HepG2 (cell line): ENCODE measurements around the gene CROT. TPM values are rescaled to one million over a fixed set of nuclear protein-coding genes. Genes with fewer than 3 reads are reported as not detected.

Experiments used
- ARID3A ChIP-seq: IDR thresholded peaks from 2 replicates; pipeline ENCODE4 v1.6.1; 2012; ENCODE audit warnings: low read depth, low read length, improper control_type of control experiment
- BCL6 ChIP-seq: IDR thresholded peaks from 2 replicates; pipeline ENCODE4 v1.6.1; 2016; ENCODE audit warnings: missing genetic modification reagents, missing compliant biosample characterization
- CEBPB ChIP-seq: IDR thresholded peaks from 2 replicates; pipeline ENCODE4 v1.6.1; 2011; ENCODE audit warnings: low read depth, low read length, improper control_type of control experiment, borderline replicate concordance
- CEBPG ChIP-seq: IDR thresholded peaks from 2 replicates; pipeline ENCODE4 v1.6.1; 2016
- DRAP1 ChIP-seq: IDR thresholded peaks from 2 replicates; pipeline ENCODE4 v1.6.1; 2016; ENCODE audit warnings: missing genetic modification reagents, missing compliant biosample characterization
- FOXJ3 ChIP-seq: sonication (generic); formaldehyde crosslinking; IDR thresholded peaks from 2 replicates; pipeline ENCODE4 v1.4.0; 2020; ENCODE audit warnings: missing genetic modification reagents, mild to moderate bottlenecking, borderline replicate concordance
- GATAD2A ChIP-seq: IDR thresholded peaks from 2 replicates; pipeline ENCODE4 v1.6.1; 2016
- HMG20B ChIP-seq: conservative IDR thresholded peaks from 2 replicates; pipeline ENCODE4 v1.6.1; 2016; ENCODE audit warnings: missing genetic modification reagents, missing compliant biosample characterization
- IKZF5 ChIP-seq: IDR thresholded peaks from 2 replicates; pipeline ENCODE4 v1.6.1; 2018; ENCODE audit warnings: missing genetic modification reagents, mild to moderate bottlenecking, missing compliant biosample characterization
- PPARG ChIP-seq: conservative IDR thresholded peaks from 2 replicates; pipeline ENCODE4 v1.6.1; 2016; ENCODE audit warnings: missing biosample characterization, missing genetic modification reagents
- RFXAP ChIP-seq: sonication (generic); formaldehyde crosslinking; IDR thresholded peaks from 2 replicates; pipeline ENCODE4 v1.4.0; 2020; ENCODE audit warnings: missing genetic modification reagents, borderline replicate concordance
- SALL1 ChIP-seq: sonication (generic); formaldehyde crosslinking; IDR thresholded peaks from 2 replicates; pipeline ENCODE4 v1.8.0; 2022; ENCODE audit warnings: mild to moderate bottlenecking, missing genetic modification reagents
- SIX1 ChIP-seq: sonication (generic); formaldehyde crosslinking; IDR thresholded peaks from 2 replicates; pipeline ENCODE4 v1.4.0; 2020; ENCODE audit warnings: missing genetic modification reagents, borderline replicate concordance
- TOPORS ChIP-seq: sonication (generic); formaldehyde crosslinking; IDR thresholded peaks from 2 replicates; pipeline ENCODE4 v1.8.0; 2023; ENCODE audit warnings: mild to moderate bottlenecking, missing genetic modification reagents
- XRCC5 ChIP-seq: fragments of 200-400 bp; formaldehyde crosslinking; optimal IDR thresholded peaks from 2 replicates; pipeline ENCODE3; 2017; ENCODE audit warnings: mild to moderate bottlenecking, low read length
- ZBTB42 ChIP-seq: sonication (generic); formaldehyde crosslinking; IDR thresholded peaks from 2 replicates; pipeline ENCODE4 v1.5.0; 2020; ENCODE audit warnings: mild to moderate bottlenecking, missing genetic modification reagents
- ZFX ChIP-seq: sonication (generic); formaldehyde crosslinking; IDR thresholded peaks from 2 replicates; pipeline ENCODE4 v1.4.0; 2020; ENCODE audit warnings: mild to moderate bottlenecking, low read depth, missing genetic modification reagents, moderate library complexity
- ZMYM4 ChIP-seq: sonication (generic); formaldehyde crosslinking; IDR thresholded peaks from 2 replicates; pipeline ENCODE4 v1.8.1; 2023; ENCODE audit warnings: mild to moderate bottlenecking, missing genetic modification reagents
- ZNF326 ChIP-seq: sonication (generic); formaldehyde crosslinking; IDR thresholded peaks from 2 replicates; pipeline ENCODE4 v1.4.0; 2020; ENCODE audit warnings: missing genetic modification reagents, borderline replicate concordance
- ZNF567 ChIP-seq: sonication (generic); formaldehyde crosslinking; IDR thresholded peaks from 2 replicates; pipeline ENCODE4 v1.8.1; 2023; ENCODE audit warnings: mild to moderate bottlenecking, missing genetic modification reagents, borderline replicate concordance
- ZNF678 ChIP-seq: sonication (generic); formaldehyde crosslinking; IDR thresholded peaks from 2 replicates; pipeline ENCODE4 v1.4.0; 2020; ENCODE audit warnings: mild to moderate bottlenecking, missing genetic modification reagents
- ZNF775 ChIP-seq: sonication (generic); formaldehyde crosslinking; IDR thresholded peaks from 2 replicates; pipeline ENCODE4 v1.4.0; 2020; ENCODE audit warnings: missing genetic modification reagents, mild to moderate bottlenecking, moderate library complexity, borderline replicate concordance
- polyA plus RNA-seq, 8 experiments: library from polyadenylated mRNA; depleted of rRNA in 3 of 8; stranded (reverse) in 7 of 8; unstranded in 1 of 8; fragments of >200 nt; fragmentation: Illumina TruSeq in 4 of 8; extraction: Trizol in 4 of 8; gene quantifications; 2 replicates each; pipeline versions ENCODE4 v1.2.1 to v1.2.3, GENCODE V29; 2011 to 2016; ENCODE audit warnings: low read depth in 4 of 8, missing spikeins in 1 of 8, mixed read lengths in 1 of 8; ENCODE audit not compliant: insufficient read depth in 1 of 8
- total RNA-seq, 5 experiments: library from RNA; depleted of rRNA; stranded (reverse); fragments of >200 nt; fragmentation: Illumina TruSeq; extraction: Trizol; gene quantifications; 2 replicates each; pipeline ENCODE4 v1.2.3, GENCODE V29; 2016; ENCODE audit warnings: low read depth in 1 of 5

The CROT gene
- total and polyA plus RNA-seq, 2 of the 13 experiments (the other 11 are each of a cell fraction or from before 2014, with no cell fraction given), result 5.0 to 13.7 TPM

GRCh38 chr7:87339373-87339897 lies 6.0 kb upstream of the CROT start (continued):
- TF ChIP-seq HMG20B (CRISPR knock-in tag), result no peak
- TF ChIP-seq SALL1 (CRISPR knock-in tag), result peak; percentile 62
- peak; percentile 22; the same call in 1 of the 2 replicates for TF ChIP-seq DRAP1 (CRISPR knock-in tag)
- TF ChIP-seq CEBPB, result peak; percentile 76
- TF ChIP-seq ARID3A, result peak; percentile 19; the same call in 1 of the 2 replicates
- peak; percentile 47; the same call in 1 of the 2 replicates for TF ChIP-seq ZMYM4
- TF ChIP-seq CEBPG (CRISPR knock-in tag), result peak; percentile 73
- peak; percentile 35; the same call in 1 of the 2 replicates for TF ChIP-seq ZFX (CRISPR knock-in tag)
- no peak for TF ChIP-seq ZNF567 (CRISPR knock-in tag)
- no peak for TF ChIP-seq ZNF678 (CRISPR knock-in tag)
- no peak for TF ChIP-seq ZNF775 (CRISPR knock-in tag)
- peak; percentile 56 for TF ChIP-seq GATAD2A (CRISPR knock-in tag)
- TF ChIP-seq IKZF5 (CRISPR knock-in tag), result peak; percentile 42; the same call in 1 of the 2 replicates
- no peak for TF ChIP-seq XRCC5
- TF ChIP-seq FOXJ3 (CRISPR knock-in tag), result 0 out of 2 replicates have a peak, but pooled peaks have one; percentile 18
- 0 out of 2 replicates have a peak, but pooled peaks have one; percentile 9 for TF ChIP-seq BCL6 (CRISPR knock-in tag)
- TF ChIP-seq TOPORS (CRISPR knock-in tag), result no peak
- TF ChIP-seq ZNF326 (CRISPR knock-in tag), result no peak
- TF ChIP-seq PPARG, result peak; percentile 90
- TF ChIP-seq RFXAP (CRISPR knock-in tag), result no peak
- peak; percentile 70; the same call in 1 of the 2 replicates for TF ChIP-seq SIX1
- TF ChIP-seq ZBTB42 (CRISPR knock-in tag), result no peak
